ENCODE results near the gene DHX35.
"Not testable (repeated sequence)": the region's sequence is repeated elsewhere in the genome, so short reads cannot be mapped to it uniquely, and the experiment has no call there.

DHX35 gene

GRCh38 chr20:38979434-38979833 lies 17.3 kb downstream of the DHX35 start:
- no peak for DNase-seq (ENCODE audit: low read depth in 2 of 2)

DNA sequence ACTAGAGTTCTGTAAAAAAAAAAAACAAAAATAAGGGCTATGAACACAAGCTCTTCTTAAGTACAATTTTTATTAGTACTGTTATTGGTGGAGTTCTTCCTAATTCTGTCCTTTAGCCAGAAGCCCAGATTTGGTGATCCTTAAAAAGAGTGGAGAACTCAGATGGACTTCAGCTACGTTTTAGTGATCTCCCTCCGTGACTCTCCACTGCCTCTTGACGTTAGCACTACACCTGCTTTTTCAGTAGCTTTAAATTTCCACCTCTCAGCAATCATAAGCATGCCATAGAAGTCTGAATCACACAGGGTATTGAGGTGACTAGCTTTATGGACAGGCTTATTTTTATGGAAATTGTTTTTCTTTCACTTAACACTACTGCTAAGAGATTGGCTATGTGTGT lies 17.7 kb downstream of the DHX35 start:
- DNase-seq (ENCODE audit: low read depth in 2 of 2): no peak

- DNase-seq (ENCODE audit: low read depth in 2 of 2): peak; percentile 26 to 36
Observed at GRCh38 chr20:38982291-38982690, 20.1 kb downstream of the DHX35 start.

- no peak for DNase-seq (ENCODE audit: low read depth in 2 of 2)
Observed at GRCh38 chr20:38985060-38985459, 22.9 kb downstream of the DHX35 start.

DNA sequence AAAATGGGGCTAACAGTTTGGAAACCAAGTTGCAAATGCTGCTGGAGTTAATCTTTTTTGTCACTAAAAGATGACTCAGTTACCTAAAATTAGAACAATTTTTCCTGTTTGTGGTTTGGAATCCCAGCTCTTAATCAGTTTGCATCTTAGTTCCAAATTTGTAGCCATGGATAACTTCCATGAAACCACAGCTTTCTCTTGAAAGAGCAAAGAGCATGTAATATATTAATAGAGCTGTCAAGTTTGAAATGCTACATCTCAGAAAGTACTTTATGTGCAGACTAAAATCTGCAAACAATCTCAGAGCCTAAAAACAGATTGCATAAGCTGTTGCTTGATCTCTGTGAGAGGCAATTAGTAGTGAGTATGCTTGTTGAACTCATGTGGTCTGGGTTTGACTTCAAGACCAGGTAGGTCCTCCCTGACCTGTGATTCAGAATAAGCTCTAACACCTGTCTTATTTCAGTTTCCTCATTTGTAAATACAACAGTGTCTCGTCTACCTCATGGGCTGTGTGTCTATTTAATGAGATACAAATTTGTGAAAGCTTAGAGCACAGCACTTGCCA lies 23.5 kb downstream of the DHX35 start:
- DNase-seq (ENCODE audit: low read depth in 2 of 2): peak; percentile 88 to 90

DNA sequence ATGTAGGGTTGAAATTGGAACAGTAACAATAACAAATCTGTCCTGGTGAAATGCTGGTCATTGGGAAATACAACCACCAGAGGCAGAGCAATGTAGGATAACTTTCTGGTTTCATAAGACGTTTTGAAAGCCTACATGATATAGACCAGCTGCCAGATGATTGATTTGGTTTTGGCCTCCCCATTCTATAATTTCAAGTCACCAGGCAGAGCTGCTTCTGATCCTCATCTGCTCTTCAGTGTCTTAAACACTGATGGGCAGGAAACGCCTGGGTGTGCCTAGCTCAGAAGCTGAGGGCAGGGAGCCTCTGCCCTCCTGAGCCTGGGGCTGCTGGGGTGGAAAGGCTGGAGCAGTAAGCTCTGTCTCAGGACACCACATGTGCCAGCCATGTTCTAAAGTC lies 24.5 kb downstream of the DHX35 start:
- DNase-seq (ENCODE audit: low read depth in 2 of 2): no peak

GRCh38 chr20:38987777-38988176 lies 25.6 kb downstream of the DHX35 start:
- no peak for DNase-seq (ENCODE audit: low read depth in 2 of 2)

- no peak for DNase-seq (ENCODE audit: low read depth in 2 of 2)
Observed at GRCh38 chr20:38990728-38991127, 28.6 kb downstream of the DHX35 start.

GRCh38 chr20:38991814-38992704 lies 29.9 kb downstream of the DHX35 start:
- DNase-seq (ENCODE audit: low read depth in 2 of 2): no peak

- DNase-seq (ENCODE audit: low read depth in 2 of 2): no peak
Observed at GRCh38 chr20:38995536-38996044, 33.4 kb downstream of the DHX35 start.

- DNase-seq (ENCODE audit: low read depth in 2 of 2): not testable (repeated sequence)
Observed at GRCh38 chr20:38996866-38997265, 34.7 kb downstream of the DHX35 start.

DNA sequence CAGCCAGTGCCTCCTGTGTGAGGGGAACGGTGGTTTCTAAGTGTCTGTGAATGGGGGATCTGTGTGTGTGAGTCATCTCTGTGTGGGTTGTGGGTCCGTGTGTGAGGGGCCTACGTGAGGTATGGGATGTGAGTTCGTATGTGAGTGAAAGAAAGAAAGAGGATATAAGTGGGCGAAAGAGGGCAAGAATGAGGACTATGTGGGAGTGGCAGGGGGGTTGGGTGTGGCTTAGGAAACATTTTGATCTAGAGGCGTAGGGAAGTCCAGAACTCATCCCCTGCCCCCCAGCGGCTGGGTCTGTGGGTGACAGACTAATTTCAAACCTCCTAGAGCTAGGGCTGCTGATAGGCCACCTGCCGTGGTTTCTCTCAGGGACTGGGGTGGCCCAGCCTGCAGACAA lies 35.5 kb downstream of the DHX35 start:
- no peak for DNase-seq (ENCODE audit: low read depth in 2 of 2)

DNA sequence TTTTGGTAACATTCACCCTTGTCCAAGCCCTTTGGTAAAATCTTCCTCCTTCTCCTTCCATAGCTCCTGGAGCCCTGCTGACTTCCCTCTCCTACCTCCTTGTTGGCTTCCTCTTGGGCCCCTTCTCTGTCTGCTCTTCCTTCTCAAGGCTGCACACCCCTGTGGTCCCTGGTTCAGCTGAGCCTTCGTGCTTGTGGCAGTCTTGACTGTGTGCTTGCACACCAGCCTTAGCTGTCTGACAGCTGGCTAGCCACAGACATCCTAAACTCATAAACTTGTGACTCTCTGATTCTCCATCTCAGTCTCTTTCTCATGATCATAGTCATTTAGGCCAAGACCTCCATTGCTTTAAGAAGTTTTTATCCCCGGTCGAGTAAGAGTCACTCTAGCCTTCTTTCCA lies 37.1 kb downstream of the DHX35 start:
- no peak for DNase-seq (ENCODE audit: low read depth in 2 of 2)

GRCh38 chr20:38999965-39000910 lies 38.1 kb downstream of the DHX35 start:
- DNase-seq (ENCODE audit: low read depth in 2 of 2): no peak

GRCh38 chr20:39004508-39004907 lies 42.4 kb downstream of the DHX35 start:
- DNase-seq (ENCODE audit: low read depth in 2 of 2): no peak

DNA sequence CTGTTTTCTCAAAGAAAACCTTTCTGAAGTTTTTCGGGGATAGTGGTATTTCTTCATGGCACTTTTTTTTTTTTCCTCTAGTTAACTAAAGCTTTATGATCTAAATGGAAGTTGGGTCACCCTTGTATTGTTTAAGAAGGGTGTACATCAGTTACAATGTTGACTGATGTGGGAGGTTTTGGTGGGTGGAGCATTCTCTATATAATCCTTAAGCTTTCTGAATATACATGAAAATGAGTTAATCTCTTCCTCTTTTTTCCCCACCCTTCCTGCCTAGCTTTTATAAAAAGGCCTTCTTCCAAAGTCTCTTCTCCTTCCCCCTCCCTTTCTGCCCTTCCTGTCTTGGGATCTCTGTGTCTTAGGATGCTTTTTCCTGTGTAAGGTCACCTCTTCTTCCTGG lies 47.2 kb downstream of the DHX35 start:
- no peak for DNase-seq (ENCODE audit: low read depth in 2 of 2)

DNA sequence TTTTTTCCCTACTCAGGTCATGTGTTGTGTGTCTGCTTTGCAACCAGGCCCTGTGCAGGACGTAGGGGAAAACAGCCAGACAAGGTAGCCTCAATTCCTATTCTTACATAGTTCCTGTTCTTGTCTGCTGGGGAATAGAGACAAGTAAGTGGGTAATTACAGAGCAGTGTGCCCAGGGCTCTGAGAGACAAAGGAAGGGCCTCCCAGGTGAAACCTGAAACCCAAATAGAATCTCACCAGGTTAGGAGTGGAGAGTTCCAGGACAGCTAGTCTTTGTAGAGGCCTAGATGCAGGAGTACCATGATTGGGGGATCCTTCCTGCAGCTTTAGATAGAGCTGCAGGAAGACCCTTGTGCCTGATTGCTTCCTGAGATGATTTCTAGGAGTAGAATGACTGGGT lies 48.4 kb downstream of the DHX35 start:
- no peak for DNase-seq (ENCODE audit: low read depth in 2 of 2)

DNA sequence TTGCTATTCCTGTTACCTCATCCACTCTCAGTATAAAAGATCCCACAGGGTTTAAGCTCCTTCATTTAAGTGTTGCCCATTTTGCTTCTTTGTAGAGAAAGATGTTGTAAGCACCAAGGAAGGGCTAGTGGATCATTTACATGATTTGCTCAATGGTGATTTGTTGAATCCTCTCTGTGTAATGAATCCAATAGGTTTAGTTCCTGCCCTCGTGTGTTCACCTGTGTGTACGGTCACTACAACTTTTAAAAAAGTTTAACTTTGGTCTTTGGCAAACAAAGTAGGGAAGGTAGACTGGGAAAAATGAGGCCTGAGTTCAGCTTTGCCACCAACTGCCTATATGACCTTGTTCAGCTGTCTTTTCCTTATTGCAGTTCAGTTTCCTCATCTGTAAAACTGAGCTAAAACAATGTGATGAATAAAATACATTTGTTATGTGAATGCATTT lies 51.5 kb downstream of the DHX35 start:
- no peak for DNase-seq (ENCODE audit: low read depth in 2 of 2)

DNA sequence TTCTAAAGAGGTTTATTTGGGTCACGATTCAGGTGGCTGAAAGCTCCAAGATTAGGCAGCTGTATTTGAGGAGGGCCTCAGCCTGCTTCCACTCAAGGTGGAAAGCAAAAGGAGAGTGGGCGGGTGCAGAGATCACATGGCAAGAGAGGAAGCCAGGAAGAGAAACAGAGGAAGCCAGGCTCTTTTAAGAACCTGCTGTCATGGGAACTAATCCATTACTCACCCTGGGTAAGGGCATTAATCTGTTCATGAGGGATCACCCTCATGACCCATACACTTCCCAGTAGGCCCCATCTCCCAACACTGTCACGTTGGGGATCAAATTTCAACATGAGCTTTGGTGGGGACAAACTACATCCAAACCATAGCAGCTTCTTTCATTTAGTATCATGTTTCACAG lies 53.9 kb downstream of the DHX35 start:
- no peak for DNase-seq (ENCODE audit: low read depth in 2 of 2)

GRCh38 chr20:39016506-39016905 lies 54.4 kb downstream of the DHX35 start:
- DNase-seq (ENCODE audit: low read depth in 2 of 2): no peak

DNA sequence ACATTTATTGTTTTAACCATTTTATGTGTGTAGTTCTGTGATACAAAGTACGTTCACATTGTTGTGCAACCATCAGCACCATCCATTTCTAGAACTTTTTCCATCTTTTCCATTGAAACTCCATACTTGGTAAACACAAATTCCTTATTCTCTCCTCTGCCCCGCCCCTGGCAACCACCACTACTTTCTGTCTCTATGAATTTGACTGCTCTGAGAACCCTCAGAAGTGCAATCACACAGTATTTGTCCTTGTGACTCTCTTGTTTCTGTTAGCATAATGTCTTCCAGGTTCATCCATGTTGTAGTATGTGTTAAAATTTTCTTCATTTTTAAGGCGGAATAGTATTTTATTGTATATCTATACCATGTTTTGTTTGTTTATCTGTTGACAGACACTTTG lies 56.9 kb downstream of the DHX35 start:
- DNase-seq (ENCODE audit: low read depth in 2 of 2): no peak

DNA sequence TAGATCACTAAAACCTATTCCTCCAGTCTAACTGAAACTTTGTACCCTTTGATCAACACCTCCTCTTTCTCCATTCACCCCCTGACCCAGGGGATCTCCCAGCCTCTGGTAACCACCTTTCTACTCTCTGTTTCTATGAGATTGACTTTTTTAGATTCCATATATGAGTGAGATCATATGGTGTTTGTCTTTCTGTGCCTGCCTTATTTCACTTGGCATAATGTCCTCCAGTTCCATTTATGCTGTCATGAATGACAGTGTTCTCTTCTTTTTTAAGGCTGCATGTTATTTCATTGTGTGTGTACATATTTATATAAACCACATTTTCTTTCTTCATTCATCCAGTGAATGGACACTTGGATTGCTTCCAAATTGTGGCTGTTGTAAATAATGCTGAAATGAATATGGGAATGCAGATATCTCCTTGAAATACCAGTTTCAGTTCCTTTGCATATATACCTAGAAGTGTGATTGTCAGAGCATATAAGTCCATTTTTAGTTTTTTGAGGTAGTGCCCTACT lies 57.7 kb downstream of the DHX35 start:
- DNase-seq (ENCODE audit: low read depth in 2 of 2): no peak

All from fibroblast of skin of left biceps (primary cell).